Regular cardiac myocyte (primary cell): ENCODE measurements around the gene GBP2. TPM values are rescaled to one million over a fixed set of nuclear protein-coding genes. Genes with fewer than 3 reads are reported as not detected.

Source experiments
- total RNA-seq: library from RNA; depleted of rRNA; stranded (reverse); fragments of >200 nt; gene quantifications from 2 replicates; pipeline ENCODE4 v1.2.3, GENCODE V29; 2014

The GBP2 gene
- total RNA-seq: 10.9 and 52.1 TPM in 2 replicates

GRCh38 chr1:89125913-89126580, at the start of gene GBP2:
TSS of gene GBP2 (minus strand) at chr1:89126114. CDS start at chr1:89121966, 4,148 bp downstream.

GRCh38 chr1:89065079-89065868, 60.6 kb downstream of the GBP2 start, which contains the start of gene GBP1:
TSS of gene GBP1 (minus strand) at chr1:89065208. CDS start at chr1:89063234, 1,974 bp downstream.

Other genes starting within 250 kb of the GBP2 start
- gene GTF2B, start 234.5 kb downstream of the GBP2 start, total RNA-seq: 40.6 and 45.6 TPM in 2 replicates
- 23.4 and 35.9 TPM in 2 replicates for gene KYAT3, start 133.5 kb downstream of the GBP2 start, total RNA-seq
- 7.3 and 11.1 TPM in 2 replicates for gene RBMXL1, start 133.5 kb downstream of the GBP2 start, total RNA-seq
- gene GBP3, start 103.2 kb downstream of the GBP2 start, total RNA-seq: 24.2 and 63.6 TPM in 2 replicates
- 11.5 and 22.3 TPM in 2 replicates for gene GBP1, start 60.9 kb downstream of the GBP2 start, total RNA-seq
- gene GBP7, start 49.9 kb upstream of the GBP2 start, total RNA-seq: not detected in 2 replicates
- 1.1 and 2.3 TPM in 2 replicates for gene GBP4, start 72.8 kb upstream of the GBP2 start, total RNA-seq
- under 0.01 and 0.38 TPM in 2 replicates for gene GBP5, start 146.7 kb upstream of the GBP2 start, total RNA-seq
- gene GBP6, start 237.9 kb upstream of the GBP2 start, total RNA-seq: under 0.01 TPM in 2 replicates